RWPE2 (cell line): ENCODE data around the gene TEX52.

Experiments used
- ATAC-seq: fragments of 200-7000 bp; cut with Tn5 transposase; 3 replicates; pipeline ENCODE4 v1.9.1; 2021; ENCODE audit warnings: low read depth
- DNase-seq: peaks from one replicate; pipeline ENCODE4 v3.0.0-alpha.2; 2020; ENCODE audit warnings: low spot score
- H3K27ac ChIP-seq: fragments of 450-650 bp; 2 replicates; pipeline ENCODE4 v1.5.1; 2017; ENCODE audit warnings: mild to moderate bottlenecking; ENCODE audit not compliant: poor library complexity, severe bottlenecking
- H3K27me3 ChIP-seq: fragments of 250-450 bp; sonication (Bioruptor Pico); 2 replicates; pipeline ENCODE4 v1.5.1; 2021; ENCODE audit warnings: mild to moderate bottlenecking, moderate library complexity; ENCODE audit not compliant: insufficient read depth, poor library complexity, severe bottlenecking
- H3K36me3 ChIP-seq: fragments of 250-450 bp; sonication (Bioruptor Pico); 2 replicates; pipeline ENCODE4 v1.5.1; 2020; ENCODE audit warnings: low read depth, mild to moderate bottlenecking, moderate library complexity
- H3K4me1 ChIP-seq: fragments of 250-450 bp; sonication (Bioruptor Pico); 2 replicates; pipeline ENCODE4 v1.5.1; 2021; ENCODE audit warnings: mild to moderate bottlenecking, moderate library complexity; ENCODE audit not compliant: insufficient read depth, poor library complexity, severe bottlenecking
- H3K4me3 ChIP-seq: fragments of 250-450 bp; sonication (Bioruptor Pico); 2 replicates; pipeline ENCODE4 v1.5.1; 2021; ENCODE audit warnings: mild to moderate bottlenecking, moderate library complexity; ENCODE audit not compliant: severe bottlenecking
- H3K9me3 ChIP-seq: fragments of 250-450 bp; sonication (Bioruptor Pico); 2 replicates; pipeline ENCODE4 v1.5.1; 2021; ENCODE audit warnings: mild to moderate bottlenecking, moderate library complexity; ENCODE audit not compliant: severe bottlenecking
- CTCF ChIP-seq: fragments of 450-650 bp; IDR thresholded peaks from one replicate; pipeline ENCODE4 v1.5.1; 2017; ENCODE audit warnings: mild to moderate bottlenecking, moderate library complexity; ENCODE audit not compliant: poor library complexity, severe bottlenecking

TEX52 gene

GRCh38 chr12:2858334-2858733, 1.5 kb upstream of the TEX52 start:
- no peak for TF ChIP-seq CTCF
- ATAC-seq (peak; percentile 5; the same call in 1 of the 3 replicates), DNase-seq (no peak)
- Histone ChIP-seq H3K4me3 (no peak overlapping the region), H3K4me1 (no peaks in the 10 kb centered on the region), H3K9me3 (no peaks in the 10 kb centered on the region), H3K36me3 (peaks cover 54% of the 10 kb centered on the region), H3K27me3 (no peaks in the 10 kb centered on the region), H3K27ac (no peak overlapping the region)

GRCh38 chr12:2857576-2857975, 737 bp upstream of the TEX52 start:
- ATAC-seq (no peak), DNase-seq (no peak)
- Histone ChIP-seq H3K36me3 (peaks cover 46% of the 10 kb centered on the region), H3K9me3 (no peaks in the 10 kb centered on the region), H3K4me1 (no peaks in the 10 kb centered on the region), H3K27ac (no peak overlapping the region), H3K4me3 (no peak overlapping the region), H3K27me3 (no peaks in the 10 kb centered on the region)
- no peak for TF ChIP-seq CTCF

- TF ChIP-seq CTCF: no peak
- no peak overlapping the region for H3K27ac ChIP-seq
- H3K27me3 ChIP-seq: no peaks in the 10 kb centered on the region
- H3K4me1 ChIP-seq: no peaks in the 10 kb centered on the region
- 0 out of 3 replicates have a peak, but pooled peaks have one; percentile 22 for ATAC-seq
- H3K9me3 ChIP-seq: no peaks in the 10 kb centered on the region
- DNase-seq: no peak
- peaks cover 31% of the 10 kb centered on the region for H3K36me3 ChIP-seq
- no peak overlapping the region for H3K4me3 ChIP-seq
These were observed 788 bp downstream of the TEX52 start for GRCh38 chr12:2856051-2856450.

- Histone ChIP-seq H3K4me1 (no peaks in the 10 kb centered on the region), H3K9me3 (no peaks in the 10 kb centered on the region), H3K4me3 (no peak overlapping the region), H3K36me3 (peaks cover 26% of the 10 kb centered on the region), H3K27me3 (no peaks in the 10 kb centered on the region), H3K27ac (no peak overlapping the region)
- DNase-seq (no peak), ATAC-seq (no peak)
- no peak for TF ChIP-seq CTCF
These were observed 1.3 kb downstream of the TEX52 start for GRCh38 chr12:2855546-2855945.

GRCh38 chr12:2854669-2855453, 2.0 kb downstream of the TEX52 start:
- no peaks in the 10 kb centered on the region for H3K4me1 ChIP-seq
- no peak overlapping the region for H3K27ac ChIP-seq
- no peaks in the 10 kb centered on the region for H3K9me3 ChIP-seq
- no peak overlapping the region for H3K4me3 ChIP-seq
- DNase-seq (peak; percentile 66), ATAC-seq (no peak)
- no peaks in the 10 kb centered on the region for H3K27me3 ChIP-seq
- no peak for TF ChIP-seq CTCF
- peaks cover 19% of the 10 kb centered on the region for H3K36me3 ChIP-seq
